Mesodermal cell (in vitro differentiated cells): ENCODE results near the gene RAP1GAP.

ENCODE experiments used
- H3K27ac ChIP-seq: 2 replicates; pipeline ENCODE4 v1.7.0; 2013; ENCODE audit warnings: mild to moderate bottlenecking, low read depth, low read length, moderate library complexity; ENCODE audit not compliant: severe bottlenecking
- H3K36me3 ChIP-seq: 2 replicates; pipeline ENCODE4 v1.7.1; 2013; ENCODE audit warnings: mild to moderate bottlenecking, low read length, moderate library complexity; ENCODE audit not compliant: control insufficient read depth, insufficient read depth
- H3K4me1 ChIP-seq: one replicate; pipeline ENCODE4 v1.7.1; 2013; ENCODE audit warnings: mild to moderate bottlenecking, low read length; ENCODE audit not compliant: insufficient read depth, control insufficient read depth, poor library complexity, severe bottlenecking
- H3K4me3 ChIP-seq: 2 replicates; pipeline ENCODE4 v1.7.0; 2013; ENCODE audit warnings: low read length, control low read depth, mild to moderate bottlenecking; ENCODE audit not compliant: insufficient read depth, poor library complexity, severe bottlenecking; ENCODE audit errors: extremely low read depth
- H3K9me3 ChIP-seq: 2 replicates; pipeline ENCODE4 v1.7.1; 2013; ENCODE audit warnings: mild to moderate bottlenecking, low read length, moderate library complexity; ENCODE audit not compliant: control insufficient read depth
- WGBS, 2 experiments: methylation state at CpG; one replicate each; pipeline ENCODE4 v1.1.5; 2013; ENCODE audit warnings: missing lambda C conversion rate in 2 of 2; ENCODE audit not compliant: insufficient coverage in 2 of 2; 5-methylcytosine and 5-hydroxymethylcytosine counted together

The RAP1GAP gene

GRCh38 chr1:21605012-21605715, 64.0 kb downstream of the RAP1GAP start:
- 84 to 85% methylated on average over 6 to 7 of the region's 7 CpGs for WGBS, 2 experiments
- Histone ChIP-seq H3K27ac (no peak overlapping the region), H3K4me3 (no peak overlapping the region), H3K9me3 (no peaks in the 10 kb centered on the region), H3K36me3 (no peaks in the 10 kb centered on the region), H3K4me1 (peaks cover 12% of the 10 kb centered on the region)

DNA sequence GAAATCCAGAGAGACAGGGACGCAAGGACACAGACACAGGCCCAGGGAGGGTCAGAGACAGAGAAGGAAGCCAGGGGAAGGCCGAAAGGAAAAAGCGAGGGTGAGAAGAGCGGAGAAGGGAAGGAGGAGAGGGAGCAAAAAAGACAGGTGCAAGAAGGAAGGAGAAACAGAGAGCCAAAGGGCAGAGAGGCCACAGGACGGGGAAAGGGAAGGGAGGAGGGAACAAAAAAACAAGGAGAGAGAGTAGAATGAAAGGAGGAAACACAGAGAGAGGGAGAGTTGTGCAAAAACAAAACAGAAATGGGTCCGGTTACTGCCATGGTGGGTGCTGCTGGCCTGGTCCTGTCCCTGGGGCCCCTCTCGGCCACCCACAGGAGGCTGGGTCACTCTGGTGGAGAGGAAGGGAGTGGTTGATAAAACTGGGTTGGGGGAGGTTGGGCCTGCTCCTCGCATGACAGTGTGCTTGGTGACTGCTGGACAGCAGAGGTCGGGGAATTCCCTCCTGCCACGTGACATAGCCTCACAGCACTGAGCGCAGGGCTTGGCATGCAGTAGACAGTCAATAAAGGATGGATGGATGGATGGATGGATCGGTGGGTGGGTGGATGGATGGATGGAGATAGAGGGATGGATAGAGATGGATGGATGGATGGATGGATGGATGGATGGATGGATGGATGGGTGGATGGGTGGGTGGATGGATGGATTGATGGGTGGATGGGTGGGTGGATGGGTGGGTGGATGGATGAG, 64.8 kb downstream of the RAP1GAP start:
- Histone ChIP-seq H3K27ac (no peak overlapping the region), H3K36me3 (no peaks in the 10 kb centered on the region), H3K4me3 (no peak overlapping the region), H3K4me1 (peaks cover 12% of the 10 kb centered on the region), H3K9me3 (no peaks in the 10 kb centered on the region)
- 89 to 93% methylated on average over 10 to 12 of the region's 12 CpGs for WGBS, 2 experiments

DNA sequence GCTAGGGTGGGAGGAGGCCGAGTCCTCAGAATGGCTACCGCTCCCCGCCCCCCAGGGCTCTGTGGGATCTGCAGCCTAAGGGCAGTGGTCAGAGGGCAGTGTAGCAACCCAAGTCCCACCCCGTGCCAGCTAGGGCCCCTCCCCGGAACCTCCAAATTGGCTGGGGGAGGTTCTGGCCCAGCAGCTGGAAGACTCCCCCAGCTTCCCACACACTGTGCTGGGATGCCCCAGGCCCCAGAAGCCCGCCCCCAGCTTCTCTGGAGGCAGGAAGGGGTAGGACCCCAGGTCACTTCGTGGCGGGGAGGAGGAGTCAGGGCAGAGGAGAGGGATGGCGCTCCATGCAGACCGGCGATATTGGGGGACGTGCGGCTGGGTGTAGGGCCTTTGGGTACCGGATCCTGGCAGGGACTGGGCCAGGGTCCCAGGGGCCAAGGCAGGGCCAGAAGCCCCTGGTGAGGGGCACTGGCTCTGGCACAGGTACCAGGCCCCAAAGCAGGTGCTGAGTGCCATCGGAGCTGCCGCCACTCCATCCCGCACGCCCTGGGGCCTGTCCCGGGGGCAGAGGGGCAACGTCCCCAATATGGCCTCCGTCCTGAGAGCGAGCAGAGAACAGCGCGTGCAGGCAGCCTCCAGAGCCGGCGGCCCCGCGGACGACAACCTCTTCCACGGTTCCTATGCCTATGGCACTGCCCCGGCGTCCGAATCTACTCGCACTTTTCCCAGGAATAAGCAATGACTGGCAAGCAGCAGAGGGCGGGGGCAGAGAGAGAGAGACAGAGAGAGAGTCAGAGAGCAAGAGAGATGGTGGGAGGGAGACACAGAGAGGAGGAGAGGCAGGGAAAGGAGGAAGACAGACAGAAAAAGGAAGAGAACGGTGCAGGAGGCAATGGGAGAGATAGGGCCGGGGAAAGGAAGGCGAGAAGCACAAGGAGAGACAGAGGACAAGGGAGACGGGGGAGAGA, 65.7 kb downstream of the RAP1GAP start:
- Histone ChIP-seq H3K36me3 (no peaks in the 10 kb centered on the region), H3K4me3 (no peak overlapping the region), H3K4me1 (peaks cover 4% of the 10 kb centered on the region), H3K9me3 (no peaks in the 10 kb centered on the region), H3K27ac (no peak overlapping the region)
- WGBS, 2 experiments: 87 to 92% methylated on average over 38 of the region's 39 CpGs

DNA sequence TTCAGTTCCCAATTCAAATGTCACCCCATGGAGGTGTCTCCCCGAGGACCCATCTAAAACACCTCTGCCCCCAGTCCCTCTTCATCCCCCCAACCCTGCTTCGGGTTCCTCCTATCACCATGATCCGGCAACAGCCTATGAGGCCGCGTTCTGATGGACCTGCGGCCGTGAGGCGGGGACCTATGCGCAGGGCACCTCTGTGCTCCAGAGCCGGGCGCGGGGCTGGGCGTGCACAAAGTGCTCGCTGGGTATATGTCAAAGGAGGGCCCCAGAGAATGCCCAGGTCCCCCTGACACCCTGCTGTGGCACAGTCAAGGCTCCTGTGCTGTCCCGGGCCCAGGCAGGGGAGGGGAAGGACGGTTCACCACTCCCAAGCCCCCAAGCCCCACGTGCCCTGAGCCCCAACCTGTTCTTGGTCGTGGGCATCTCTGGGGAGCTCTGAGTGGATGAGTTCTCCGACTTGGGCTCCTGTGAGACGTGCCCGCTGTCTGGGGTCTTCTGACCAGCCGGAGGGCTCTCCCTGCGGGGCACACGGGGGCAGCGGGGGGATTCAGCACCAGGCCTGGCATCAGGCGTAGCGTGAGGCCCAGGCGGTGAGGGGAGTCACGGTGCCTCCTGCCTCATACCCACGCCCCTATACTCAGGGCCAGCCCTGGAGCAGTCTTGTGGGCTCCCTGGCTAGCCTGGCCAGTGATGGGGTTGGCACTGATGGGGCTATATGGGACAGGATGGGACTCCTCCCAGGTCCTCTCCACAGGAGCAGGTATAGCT, 67.7 kb downstream of the RAP1GAP start:
- no peaks in the 10 kb centered on the region for H3K9me3 ChIP-seq
- H3K4me3 ChIP-seq: no peak overlapping the region
- H3K36me3 ChIP-seq: no peaks in the 10 kb centered on the region
- no peaks in the 10 kb centered on the region for H3K4me1 ChIP-seq
- WGBS, 2 experiments: 92 to 95% methylated on average over 15 to 21 of the region's 30 CpGs
- no peak overlapping the region for H3K27ac ChIP-seq

DNA sequence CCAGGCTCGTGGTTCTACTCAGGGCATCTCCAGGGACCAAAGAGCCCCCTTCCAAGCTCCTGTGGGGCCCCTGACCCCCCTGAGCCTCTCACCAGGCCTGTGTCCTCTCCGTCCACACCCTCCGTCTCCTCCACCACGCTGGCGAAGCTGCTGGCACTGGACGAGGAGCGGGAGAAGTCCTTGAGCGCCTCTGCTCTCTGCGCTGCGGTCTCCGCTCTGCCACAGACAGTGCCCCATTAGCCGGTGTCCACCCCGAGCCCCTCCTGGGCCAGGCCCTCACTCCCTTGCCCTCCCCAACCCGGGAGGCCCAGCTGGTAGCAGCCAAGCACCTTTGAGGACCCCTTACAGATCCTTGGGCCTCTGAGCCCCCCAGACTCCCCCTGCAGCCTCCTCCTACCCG, 69.8 kb downstream of the RAP1GAP start:
- H3K36me3 ChIP-seq: no peaks in the 10 kb centered on the region
- H3K27ac ChIP-seq: no peak overlapping the region
- WGBS, 2 experiments: 92 to 93% methylated on average over 12 to 15 of the region's 15 CpGs
- no peaks in the 10 kb centered on the region for H3K9me3 ChIP-seq
- H3K4me3 ChIP-seq: no peak overlapping the region
- no peaks in the 10 kb centered on the region for H3K4me1 ChIP-seq

- WGBS, 2 experiments: 72 to 81% methylated on average over 5 to 8 of the region's 8 CpGs
- no peaks in the 10 kb centered on the region for H3K4me1 ChIP-seq
- H3K36me3 ChIP-seq: no peaks in the 10 kb centered on the region
- H3K27ac ChIP-seq: no peak overlapping the region
- no peaks in the 10 kb centered on the region for H3K9me3 ChIP-seq
- no peak overlapping the region for H3K4me3 ChIP-seq
These were observed 70.3 kb downstream of the RAP1GAP start for GRCh38 chr1:21598904-21599303.

DNA sequence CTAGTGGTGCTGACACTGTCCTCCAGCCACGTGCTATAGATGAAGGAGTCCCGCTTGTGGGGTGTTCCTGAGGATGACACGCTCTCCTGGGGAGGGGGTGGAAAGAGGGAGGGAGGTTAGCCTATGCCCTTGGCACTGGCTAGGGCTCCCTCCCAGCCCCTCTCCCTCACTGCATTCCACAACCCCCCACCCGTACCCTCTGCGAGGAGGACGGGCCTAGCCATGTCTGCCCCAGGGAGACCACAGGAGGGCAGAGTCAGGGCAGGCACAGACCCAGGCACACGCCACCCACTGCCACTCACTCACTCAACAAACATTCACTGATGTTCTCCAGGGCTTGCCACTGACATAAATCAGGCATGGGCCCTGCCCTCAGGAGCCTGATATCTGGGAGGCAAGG, 70.7 kb downstream of the RAP1GAP start:
- Histone ChIP-seq H3K4me1 (no peaks in the 10 kb centered on the region), H3K27ac (no peak overlapping the region)
- 86% methylated on average over 1 of the region's 7 CpGs; no CpG with 5 or more reads in 1 of the 2 experiments for WGBS, 2 experiments

GRCh38 chr1:21597753-21598152, 71.4 kb downstream of the RAP1GAP start:
- no peak overlapping the region for H3K27ac ChIP-seq
- WGBS, 2 experiments: 90 to 96% methylated on average over 13 to 17 of the region's 19 CpGs

More for the DNA sequence above, 70.7 kb downstream of the RAP1GAP start:
- no peak overlapping the region for H3K4me3 ChIP-seq
- no peaks in the 10 kb centered on the region for H3K9me3 ChIP-seq
- H3K36me3 ChIP-seq: no peaks in the 10 kb centered on the region

GRCh38 chr1:21596628-21597027, 72.5 kb downstream of the RAP1GAP start:
- Histone ChIP-seq H3K4me3 (no peak overlapping the region), H3K9me3 (no peaks in the 10 kb centered on the region), H3K4me1 (no peaks in the 10 kb centered on the region), H3K36me3 (no peaks in the 10 kb centered on the region), H3K27ac (no peak overlapping the region)
- WGBS, 2 experiments: 94% methylated on average over 2 of the region's 2 CpGs; no CpG with 5 or more reads in 1 of the 2 experiments

More at GRCh38 chr1:21597753-21598152, 71.4 kb downstream of the RAP1GAP start:
- Histone ChIP-seq H3K36me3 (no peaks in the 10 kb centered on the region), H3K4me1 (no peaks in the 10 kb centered on the region), H3K4me3 (no peak overlapping the region), H3K9me3 (no peaks in the 10 kb centered on the region)

GRCh38 chr1:21596174-21596573, 73.0 kb downstream of the RAP1GAP start:
- Histone ChIP-seq H3K36me3 (no peaks in the 10 kb centered on the region), H3K4me3 (no peak overlapping the region)
- WGBS, 2 experiments: 88 to 91% methylated on average over 8 to 9 of the region's 11 CpGs

More at GRCh38 chr1:21596174-21596573, 73.0 kb downstream of the RAP1GAP start:
- no peaks in the 10 kb centered on the region for H3K9me3 ChIP-seq
- H3K4me1 ChIP-seq: no peaks in the 10 kb centered on the region
- H3K27ac ChIP-seq: no peak overlapping the region
